ENCODE measurements around the gene HLA-DQA1.
"Not testable (repeated sequence)": the region's sequence is repeated elsewhere in the genome, so short reads cannot be mapped to it uniquely, and the experiment has no call there.

Gene HLA-DQA1

DNA sequence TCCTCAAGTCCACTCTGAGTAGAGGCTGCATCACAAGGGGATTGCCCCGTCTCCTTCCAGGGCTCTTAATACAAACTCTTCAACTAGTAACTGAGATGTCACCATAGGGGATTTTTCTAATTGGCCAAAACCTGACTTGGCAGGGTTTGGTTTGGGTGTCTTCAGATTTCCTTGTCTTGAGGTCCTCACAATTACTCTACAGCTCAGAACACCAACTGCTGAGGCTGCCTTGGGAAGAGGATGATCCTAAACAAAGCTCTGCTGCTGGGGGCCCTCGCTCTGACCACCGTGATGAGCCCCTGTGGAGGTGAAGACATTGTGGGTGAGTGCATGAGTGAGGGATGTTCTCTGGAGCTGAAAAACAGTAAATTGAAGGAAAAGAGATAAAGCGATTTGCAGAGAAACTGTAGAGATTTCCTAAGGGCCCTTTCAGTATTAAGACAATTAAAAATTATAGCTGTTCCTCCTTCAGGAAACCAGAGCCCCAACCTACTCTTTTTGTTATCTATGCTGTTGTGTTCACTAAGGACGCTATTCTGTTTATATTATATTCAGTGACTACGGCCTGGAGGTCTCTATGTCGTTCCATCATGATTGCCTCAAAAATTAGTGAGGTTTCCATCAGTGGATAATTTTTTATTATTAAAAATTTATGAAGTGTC, at the start of gene HLA-DQA1:
TSS of gene HLA-DQA1 (plus strand) at position 188 of the 662 bp plus-strand sequence. CDS start at position 241, 53 bp downstream.
- no peak within 1 kb of the TSS for H3K4me3 ChIP-seq (ENCODE audit: low read depth, low read length)
- no peak within 1 kb of the TSS for H3K9ac ChIP-seq (ENCODE audit: low read depth, low read length)
- peaks cover 14% of the 10 kb centered on the region for H3K4me1 ChIP-seq (ENCODE audit: control insufficient read depth, insufficient read depth, low read length)
- H3K27ac ChIP-seq (ENCODE audit: low read depth, low read length): no peak within 1 kb of the TSS
- no peaks in the 10 kb centered on the region for H3K27me3 ChIP-seq (ENCODE audit: control insufficient read depth, insufficient read depth, low read length)
- H3K9me3 ChIP-seq (ENCODE audit: control insufficient read depth, insufficient read depth, low read length): no peaks in the 10 kb centered on the region
- no peaks in the 10 kb centered on the region for H3K36me3 ChIP-seq (ENCODE audit: control insufficient read depth, insufficient read depth, low read length)

DNA sequence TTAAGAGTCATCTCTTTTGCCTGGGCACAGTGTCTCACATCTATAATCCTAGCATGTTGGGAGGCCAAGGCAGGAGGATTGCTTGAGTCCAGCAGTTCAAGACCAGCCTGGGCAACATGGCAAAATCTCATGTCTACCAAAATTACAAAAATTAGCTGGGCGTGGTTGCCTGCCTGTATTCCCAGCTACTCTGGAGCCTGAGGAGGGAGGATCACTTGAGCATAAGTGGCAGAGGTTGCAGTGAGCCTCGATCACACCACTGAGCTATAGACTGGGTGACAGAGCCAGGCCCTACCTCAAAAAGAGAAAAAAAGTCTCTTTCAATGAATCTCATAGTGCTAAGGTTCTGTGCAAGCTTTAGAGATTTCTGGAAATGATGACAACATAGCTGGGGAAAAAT, 49.0 kb upstream of the HLA-DQA1 start:
- no peaks in the 10 kb centered on the region for H3K36me3 ChIP-seq (ENCODE audit: control insufficient read depth, insufficient read depth, low read length)
- H3K4me3 ChIP-seq (ENCODE audit: low read depth, low read length): no peak overlapping the region
- H3K9me3 ChIP-seq (ENCODE audit: control insufficient read depth, insufficient read depth, low read length): no peaks in the 10 kb centered on the region
- H3K4me1 ChIP-seq (ENCODE audit: control insufficient read depth, insufficient read depth, low read length): peaks cover 3% of the 10 kb centered on the region; the same call in 1 of the 2 replicates
- H3K27me3 ChIP-seq (ENCODE audit: control insufficient read depth, insufficient read depth, low read length): peaks cover 11% of the 10 kb centered on the region; the same call in 1 of the 2 replicates
- no peak overlapping the region for H3K27ac ChIP-seq (ENCODE audit: low read depth, low read length)
- no peak overlapping the region for H3K9ac ChIP-seq (ENCODE audit: low read depth, low read length)

DNA sequence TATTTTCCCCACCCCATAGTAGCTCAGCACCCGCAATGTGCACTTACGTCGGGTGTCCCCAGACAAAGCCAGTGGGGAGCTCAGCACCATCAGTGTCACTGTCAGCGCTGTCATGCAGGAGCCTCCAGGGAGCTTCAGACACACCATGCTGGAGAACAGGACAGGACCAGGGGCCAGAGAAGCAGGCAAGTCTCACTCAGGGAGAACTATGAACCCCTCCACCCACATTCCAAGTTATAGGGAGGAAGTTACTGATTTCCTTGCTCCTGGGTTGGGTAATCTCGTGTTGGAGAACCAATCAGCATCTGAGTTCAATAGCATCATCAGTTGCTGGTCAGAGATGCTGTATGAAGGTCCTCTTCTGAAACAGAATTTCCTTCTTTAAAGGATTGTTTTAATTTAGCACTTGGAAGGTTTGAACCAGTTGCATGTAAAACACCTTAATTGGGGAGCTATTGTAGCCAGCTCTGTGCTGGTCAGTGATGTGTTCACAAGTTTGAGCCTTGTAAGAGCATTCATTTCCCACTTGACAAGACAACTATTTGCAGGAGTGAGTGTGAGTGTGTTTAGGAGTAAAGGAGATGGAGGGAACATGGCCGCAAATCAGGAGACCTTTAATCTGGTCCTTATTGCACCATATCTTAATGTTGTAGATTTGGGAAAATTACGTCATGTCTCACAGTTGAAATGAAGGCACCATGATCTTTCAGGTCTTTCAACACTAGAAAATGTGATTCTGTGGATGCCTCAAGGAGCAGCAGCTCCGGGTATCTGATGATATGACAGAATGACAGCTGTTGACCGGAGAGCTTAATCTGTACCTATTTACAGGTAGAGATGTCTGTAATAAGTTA, 47.4 kb upstream of the HLA-DQA1 start, which contains the start of gene HLA-DRB1:
TSS of gene HLA-DRB1 (minus strand) at position 253 of the 854 bp plus-strand sequence. CDS start at position 147, 106 bp downstream.
- H3K9ac ChIP-seq (ENCODE audit: low read depth, low read length): no peak within 1 kb of the TSS
- no peak within 1 kb of the TSS for H3K27ac ChIP-seq (ENCODE audit: low read depth, low read length)
- no peaks in the 10 kb centered on the region for H3K36me3 ChIP-seq (ENCODE audit: control insufficient read depth, insufficient read depth, low read length)
- no peak within 1 kb of the TSS for H3K4me3 ChIP-seq (ENCODE audit: low read depth, low read length)
- H3K4me1 ChIP-seq (ENCODE audit: control insufficient read depth, insufficient read depth, low read length): peaks cover 3% of the 10 kb centered on the region; the same call in 1 of the 2 replicates
- H3K27me3 ChIP-seq (ENCODE audit: control insufficient read depth, insufficient read depth, low read length): peaks cover 5% of the 10 kb centered on the region; the same call in 1 of the 2 replicates
- no peaks in the 10 kb centered on the region for H3K9me3 ChIP-seq (ENCODE audit: control insufficient read depth, insufficient read depth, low read length)

DNA sequence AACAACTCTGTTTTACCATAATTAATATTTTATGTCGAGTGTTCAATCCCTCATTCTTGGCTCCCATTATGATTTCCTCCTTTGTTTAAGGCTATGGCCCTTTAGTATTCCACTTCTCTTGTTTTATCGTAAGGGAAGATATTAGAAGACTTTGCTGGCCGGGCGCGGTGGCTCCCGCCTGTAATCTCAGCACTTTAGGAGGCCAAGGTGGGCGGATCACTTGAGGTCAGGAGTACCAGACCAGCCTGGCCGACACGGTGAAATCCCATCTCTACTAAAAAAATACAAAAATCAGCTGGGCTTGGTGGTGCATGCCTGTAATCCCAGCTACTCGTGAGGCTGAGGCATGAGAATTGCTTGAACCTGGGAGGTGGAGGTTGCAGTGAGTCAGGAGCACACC, 46.5 kb upstream of the HLA-DQA1 start:
- not testable (repeated sequence) for H3K4me1 ChIP-seq (ENCODE audit: control insufficient read depth, insufficient read depth, low read length); H3K27me3 ChIP-seq (ENCODE audit: control insufficient read depth, insufficient read depth, low read length); H3K9ac ChIP-seq (ENCODE audit: low read depth, low read length); H3K9me3 ChIP-seq (ENCODE audit: control insufficient read depth, insufficient read depth, low read length); H3K4me3 ChIP-seq (ENCODE audit: low read depth, low read length); H3K36me3 ChIP-seq (ENCODE audit: control insufficient read depth, insufficient read depth, low read length); H3K27ac ChIP-seq (ENCODE audit: low read depth, low read length)

DNA sequence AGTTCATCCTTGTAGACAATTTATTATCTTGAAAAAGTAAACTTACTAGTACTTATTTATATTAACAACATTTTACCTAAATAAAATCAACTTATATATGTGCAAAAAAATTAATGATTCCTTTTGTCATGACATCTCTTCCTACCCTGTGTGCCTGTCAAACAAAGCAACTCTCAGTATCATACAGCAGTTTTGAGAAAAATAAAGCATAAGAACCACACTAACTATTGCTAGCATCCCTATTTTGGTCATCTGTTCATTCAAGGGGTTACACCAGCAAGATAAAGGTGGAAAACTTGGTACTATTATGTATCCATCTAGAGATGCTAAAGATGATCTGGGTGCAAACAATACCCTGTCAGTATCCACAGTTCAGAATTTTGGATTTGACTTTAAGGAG, 40.2 kb upstream of the HLA-DQA1 start:
- Histone ChIP-seq H3K27ac (ENCODE audit: low read depth, low read length) (no peak overlapping the region), H3K36me3 (ENCODE audit: control insufficient read depth, insufficient read depth, low read length) (no peaks in the 10 kb centered on the region), H3K27me3 (ENCODE audit: control insufficient read depth, insufficient read depth, low read length) (no peaks in the 10 kb centered on the region), H3K9ac (ENCODE audit: low read depth, low read length) (no peak overlapping the region), H3K4me3 (ENCODE audit: low read depth, low read length) (no peak overlapping the region), H3K4me1 (ENCODE audit: control insufficient read depth, insufficient read depth, low read length) (no peaks in the 10 kb centered on the region), H3K9me3 (ENCODE audit: control insufficient read depth, insufficient read depth, low read length) (no peaks in the 10 kb centered on the region)

DNA sequence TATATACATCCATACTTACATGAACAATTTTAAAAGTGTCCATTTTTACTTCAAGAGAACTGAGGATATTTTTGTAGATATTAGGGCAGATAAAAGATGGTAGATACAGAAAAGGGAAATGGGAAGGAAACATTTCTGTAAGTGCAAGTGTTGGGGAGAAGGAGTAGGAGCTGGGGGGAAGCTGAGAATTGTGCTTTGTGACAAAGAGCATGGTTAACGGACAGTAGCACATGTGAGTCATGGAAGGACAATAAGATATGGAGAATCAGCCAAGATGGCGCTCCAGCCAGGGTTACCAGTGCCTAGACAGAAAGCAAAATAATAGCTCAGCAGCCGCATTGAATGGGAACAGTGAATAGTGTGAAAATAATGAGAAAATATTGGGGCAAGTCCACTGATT, 34.8 kb upstream of the HLA-DQA1 start:
- Histone ChIP-seq H3K36me3 (ENCODE audit: control insufficient read depth, insufficient read depth, low read length) (no peaks in the 10 kb centered on the region), H3K9me3 (ENCODE audit: control insufficient read depth, insufficient read depth, low read length) (no peaks in the 10 kb centered on the region), H3K9ac (ENCODE audit: low read depth, low read length) (no peak overlapping the region), H3K27me3 (ENCODE audit: control insufficient read depth, insufficient read depth, low read length) (no peaks in the 10 kb centered on the region), H3K27ac (ENCODE audit: low read depth, low read length) (no peak overlapping the region), H3K4me1 (ENCODE audit: control insufficient read depth, insufficient read depth, low read length) (no peaks in the 10 kb centered on the region), H3K4me3 (ENCODE audit: low read depth, low read length) (no peak overlapping the region)

DNA sequence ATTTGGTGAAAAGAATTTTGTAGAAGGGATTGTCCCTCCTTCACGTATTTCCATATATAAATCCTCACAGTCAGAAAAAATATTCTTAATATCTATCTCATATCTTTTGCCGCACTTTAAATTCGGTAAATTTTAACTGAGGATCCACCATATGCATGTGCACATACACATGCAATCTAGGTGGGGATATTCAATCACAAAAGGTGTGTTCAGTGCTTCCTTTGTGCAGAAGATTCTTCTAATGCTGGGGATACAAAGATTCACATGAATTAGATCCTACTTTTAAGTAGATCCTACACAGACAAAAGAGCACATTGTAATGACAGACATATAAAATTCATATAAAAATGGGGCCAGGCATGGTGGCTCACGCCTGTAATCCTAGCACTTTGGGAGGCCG, 34.0 kb upstream of the HLA-DQA1 start:
- H3K27me3 ChIP-seq (ENCODE audit: control insufficient read depth, insufficient read depth, low read length): no peaks in the 10 kb centered on the region
- H3K4me3 ChIP-seq (ENCODE audit: low read depth, low read length): no peak overlapping the region
- no peak overlapping the region for H3K27ac ChIP-seq (ENCODE audit: low read depth, low read length)
- no peak overlapping the region for H3K9ac ChIP-seq (ENCODE audit: low read depth, low read length)
- no peaks in the 10 kb centered on the region for H3K9me3 ChIP-seq (ENCODE audit: control insufficient read depth, insufficient read depth, low read length)
- H3K36me3 ChIP-seq (ENCODE audit: control insufficient read depth, insufficient read depth, low read length): no peaks in the 10 kb centered on the region
- no peaks in the 10 kb centered on the region for H3K4me1 ChIP-seq (ENCODE audit: control insufficient read depth, insufficient read depth, low read length)

DNA sequence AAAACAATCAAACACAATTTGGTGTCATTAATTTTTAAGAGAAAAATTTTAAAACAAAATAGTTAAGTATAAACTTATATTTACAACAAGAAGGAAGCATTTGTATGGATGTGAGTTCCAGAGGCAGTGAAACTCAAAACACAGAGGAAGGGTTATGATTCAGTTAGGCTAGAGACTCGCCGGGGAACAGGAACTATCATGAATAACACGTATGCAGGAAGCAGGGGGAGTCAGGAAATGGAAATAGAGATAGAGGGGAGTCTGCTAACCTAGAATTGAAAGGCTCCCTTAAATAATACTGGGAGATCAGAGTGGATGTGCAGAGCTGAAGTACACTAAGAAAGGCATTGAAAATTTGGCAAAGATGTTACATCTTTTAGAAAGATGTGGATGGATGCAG, 33.3 kb upstream of the HLA-DQA1 start:
- no peaks in the 10 kb centered on the region for H3K36me3 ChIP-seq (ENCODE audit: control insufficient read depth, insufficient read depth, low read length)
- H3K4me3 ChIP-seq (ENCODE audit: low read depth, low read length): no peak overlapping the region

DNA sequence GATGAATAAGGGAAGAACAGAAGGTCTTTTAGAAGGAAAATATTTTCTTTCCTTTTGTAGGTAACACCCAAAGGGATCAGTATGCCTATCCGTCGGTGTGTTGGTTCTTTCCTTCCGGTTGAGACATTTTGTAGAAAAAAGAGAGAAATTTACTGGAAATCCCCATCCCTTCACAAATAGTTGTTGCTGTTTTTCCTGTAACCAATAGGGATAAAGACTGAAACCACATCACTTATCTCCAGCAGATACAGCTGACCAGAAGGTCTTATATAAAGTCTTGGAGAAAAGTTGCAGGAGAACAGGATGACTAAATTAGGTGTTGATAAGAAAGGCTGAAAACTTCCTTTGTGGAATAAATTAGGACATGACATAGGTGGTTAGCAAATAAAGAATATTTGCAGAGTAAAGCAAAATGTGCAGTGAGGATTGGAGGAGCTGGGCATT, 32.8 kb upstream of the HLA-DQA1 start:
- no peak overlapping the region for H3K27ac ChIP-seq (ENCODE audit: low read depth, low read length)
- no peaks in the 10 kb centered on the region for H3K9me3 ChIP-seq (ENCODE audit: control insufficient read depth, insufficient read depth, low read length)
- no peak overlapping the region for H3K9ac ChIP-seq (ENCODE audit: low read depth, low read length)
- no peaks in the 10 kb centered on the region for H3K27me3 ChIP-seq (ENCODE audit: control insufficient read depth, insufficient read depth, low read length)
- H3K36me3 ChIP-seq (ENCODE audit: control insufficient read depth, insufficient read depth, low read length): no peaks in the 10 kb centered on the region
- peaks cover 3% of the 10 kb centered on the region; the same call in 1 of the 2 replicates for H3K4me1 ChIP-seq (ENCODE audit: control insufficient read depth, insufficient read depth, low read length)
- no peak overlapping the region for H3K4me3 ChIP-seq (ENCODE audit: low read depth, low read length)

More for the DNA sequence above, 33.3 kb upstream of the HLA-DQA1 start:
- no peaks in the 10 kb centered on the region for H3K4me1 ChIP-seq (ENCODE audit: control insufficient read depth, insufficient read depth, low read length)
- no peak overlapping the region for H3K27ac ChIP-seq (ENCODE audit: low read depth, low read length)
- no peaks in the 10 kb centered on the region for H3K27me3 ChIP-seq (ENCODE audit: control insufficient read depth, insufficient read depth, low read length)
- H3K9me3 ChIP-seq (ENCODE audit: control insufficient read depth, insufficient read depth, low read length): no peaks in the 10 kb centered on the region
- no peak overlapping the region for H3K9ac ChIP-seq (ENCODE audit: low read depth, low read length)

DNA sequence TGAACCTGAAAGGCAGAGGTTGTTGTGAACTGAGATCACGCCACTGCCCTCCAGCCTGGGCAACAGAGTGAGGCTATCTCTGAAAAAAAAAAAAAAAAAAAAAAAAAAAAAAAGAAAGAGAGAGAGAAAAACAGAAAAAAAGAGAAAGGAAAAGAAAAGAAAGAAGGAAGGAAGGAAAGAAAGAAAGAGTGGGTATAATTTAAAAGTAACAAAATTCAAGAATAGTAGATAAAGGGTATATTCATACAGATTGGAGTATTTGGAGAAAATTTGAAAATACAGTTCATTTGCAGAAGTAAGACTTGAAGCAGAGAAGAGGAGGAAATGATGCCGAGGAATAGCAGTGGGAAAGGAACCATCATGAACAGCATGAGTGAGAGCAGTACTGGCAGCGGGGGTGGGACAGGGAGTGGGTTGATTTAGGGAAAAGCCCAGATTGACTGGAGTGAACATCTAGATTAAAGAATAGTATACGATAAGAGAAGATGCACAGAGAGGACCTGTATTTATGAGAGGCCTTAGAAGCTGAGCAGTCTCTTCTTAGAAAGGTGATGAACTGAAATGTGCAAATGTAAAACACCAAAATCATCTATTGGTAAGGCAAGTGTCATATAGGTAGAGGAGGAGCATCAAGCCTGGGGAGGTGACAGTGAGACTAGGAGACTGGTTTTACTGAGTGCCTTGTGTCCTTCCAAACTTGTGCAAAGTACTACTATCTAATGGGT, 29.8 kb upstream of the HLA-DQA1 start:
- H3K36me3 ChIP-seq (ENCODE audit: control insufficient read depth, insufficient read depth, low read length): no peaks in the 10 kb centered on the region
- no peak overlapping the region for H3K4me3 ChIP-seq (ENCODE audit: low read depth, low read length)
- H3K9ac ChIP-seq (ENCODE audit: low read depth, low read length): no peak overlapping the region
- H3K27ac ChIP-seq (ENCODE audit: low read depth, low read length): no peak overlapping the region
- H3K27me3 ChIP-seq (ENCODE audit: control insufficient read depth, insufficient read depth, low read length): no peaks in the 10 kb centered on the region
- H3K4me1 ChIP-seq (ENCODE audit: control insufficient read depth, insufficient read depth, low read length): peaks cover 10% of the 10 kb centered on the region; the same call in 1 of the 2 replicates
- no peaks in the 10 kb centered on the region for H3K9me3 ChIP-seq (ENCODE audit: control insufficient read depth, insufficient read depth, low read length)
